Measurements from ENCODE around the gene PSMC5. TPM values are rescaled to one million over a fixed set of nuclear protein-coding genes. Genes with fewer than 3 reads are reported as not detected.

The PSMC5 gene
- polyA plus RNA-seq, 1 donor from 2014 or later: 69.5 TPM

DNA sequence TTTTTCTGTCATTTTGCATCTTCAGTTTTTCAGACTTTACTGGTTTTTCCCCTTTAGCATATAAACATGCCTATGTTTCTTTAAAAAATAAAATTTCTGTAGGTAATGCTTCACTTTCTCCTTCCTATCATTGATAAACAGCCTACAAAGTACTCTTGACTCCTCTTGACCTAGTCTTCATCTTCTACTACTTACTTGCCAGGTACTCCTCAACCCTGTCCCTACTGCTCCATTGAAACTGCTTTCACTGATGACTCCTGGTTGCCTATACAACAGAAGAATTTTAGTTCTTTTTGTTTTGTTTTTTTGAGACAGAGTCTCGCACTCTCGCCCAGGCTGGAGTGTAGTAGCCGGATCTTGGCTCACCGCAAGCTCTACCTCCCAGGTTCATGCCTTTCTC is 46.3 kb upstream of the PSMC5 start:
- Histone ChIP-seq H3K79me2 (replicated peaks; ENCODE audit: insufficient read depth, low read length) (peaks cover 77% of the 10 kb centered on the region), H3K36me3 (ENCODE audit: insufficient read depth, low read length) (no peaks in the 10 kb centered on the region), H3K9me2 (ENCODE audit: insufficient read depth, low read length) (no peaks in the 10 kb centered on the region), H4K20me1 (ENCODE audit: insufficient read depth) (peaks cover 5% of the 10 kb centered on the region), H3K9ac (ENCODE audit: low read length) (no peak overlapping the region), H2AFZ (ENCODE audit: low read depth, low read length) (no peak overlapping the region), H3F3A (ENCODE audit: insufficient read depth, low read length, poor library complexity, severe bottlenecking) (no peaks in the 10 kb centered on the region), H3K4me3 (ENCODE audit: low read length) (no peak overlapping the region), H3K4me2 (ENCODE audit: low read length) (no peak overlapping the region), H3K9me3 (ENCODE audit: low read length) (no peaks in the 10 kb centered on the region), H3K27me3 (ENCODE audit: insufficient read depth, low read depth, low read length) (no peaks in the 10 kb centered on the region), H3K27ac (ENCODE audit: low read length) (no peak overlapping the region)
- TF ChIP-seq POLR2AphosphoS5 (IDR thresholded peaks at IDR 0.05) (no peak), SMC3 (conservative IDR thresholded peaks at IDR 0.05; ENCODE audit: poor library complexity) (no peak), TAF1 (IDR thresholded peaks at IDR 0.05; ENCODE audit: low read depth) (no peak), RAD21 (conservative IDR thresholded peaks at IDR 0.05) (no peak), EP300 (conservative IDR thresholded peaks at IDR 0.05; ENCODE audit: poor library complexity, severe bottlenecking) (no peak), EZH2 (IDR thresholded peaks at IDR 0.05; ENCODE audit: borderline replicate concordance, insufficient read depth, low read length, poor library complexity, severe bottlenecking) (no peak), MXI1 (conservative IDR thresholded peaks at IDR 0.05; ENCODE audit: poor library complexity, severe bottlenecking) (no peak)
- TF ChIP-seq, protein P1, sequence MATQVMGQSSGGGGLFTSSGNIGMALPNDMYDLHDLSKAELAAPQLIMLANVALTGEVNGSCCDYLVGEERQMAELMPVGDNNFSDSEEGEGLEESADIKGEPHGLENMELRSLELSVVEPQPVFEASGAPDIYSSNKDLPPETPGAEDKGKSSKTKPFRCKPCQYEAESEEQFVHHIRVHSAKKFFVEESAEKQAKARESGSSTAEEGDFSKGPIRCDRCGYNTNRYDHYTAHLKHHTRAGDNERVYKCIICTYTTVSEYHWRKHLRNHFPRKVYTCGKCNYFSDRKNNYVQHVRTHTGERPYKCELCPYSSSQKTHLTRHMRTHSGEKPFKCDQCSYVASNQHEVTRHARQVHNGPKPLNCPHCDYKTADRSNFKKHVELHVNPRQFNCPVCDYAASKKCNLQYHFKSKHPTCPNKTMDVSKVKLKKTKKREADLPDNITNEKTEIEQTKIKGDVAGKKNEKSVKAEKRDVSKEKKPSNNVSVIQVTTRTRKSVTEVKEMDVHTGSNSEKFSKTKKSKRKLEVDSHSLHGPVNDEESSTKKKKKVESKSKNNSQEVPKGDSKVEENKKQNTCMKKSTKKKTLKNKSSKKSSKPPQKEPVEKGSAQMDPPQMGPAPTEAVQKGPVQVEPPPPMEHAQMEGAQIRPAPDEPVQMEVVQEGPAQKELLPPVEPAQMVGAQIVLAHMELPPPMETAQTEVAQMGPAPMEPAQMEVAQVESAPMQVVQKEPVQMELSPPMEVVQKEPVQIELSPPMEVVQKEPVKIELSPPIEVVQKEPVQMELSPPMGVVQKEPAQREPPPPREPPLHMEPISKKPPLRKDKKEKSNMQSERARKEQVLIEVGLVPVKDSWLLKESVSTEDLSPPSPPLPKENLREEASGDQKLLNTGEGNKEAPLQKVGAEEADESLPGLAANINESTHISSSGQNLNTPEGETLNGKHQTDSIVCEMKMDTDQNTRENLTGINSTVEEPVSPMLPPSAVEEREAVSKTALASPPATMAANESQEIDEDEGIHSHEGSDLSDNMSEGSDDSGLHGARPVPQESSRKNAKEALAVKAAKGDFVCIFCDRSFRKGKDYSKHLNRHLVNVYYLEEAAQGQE (IDR thresholded peaks at IDR 0.05; ENCODE audit: borderline replicate concordance): no peak
- TF ChIP-seq, protein P2, sequence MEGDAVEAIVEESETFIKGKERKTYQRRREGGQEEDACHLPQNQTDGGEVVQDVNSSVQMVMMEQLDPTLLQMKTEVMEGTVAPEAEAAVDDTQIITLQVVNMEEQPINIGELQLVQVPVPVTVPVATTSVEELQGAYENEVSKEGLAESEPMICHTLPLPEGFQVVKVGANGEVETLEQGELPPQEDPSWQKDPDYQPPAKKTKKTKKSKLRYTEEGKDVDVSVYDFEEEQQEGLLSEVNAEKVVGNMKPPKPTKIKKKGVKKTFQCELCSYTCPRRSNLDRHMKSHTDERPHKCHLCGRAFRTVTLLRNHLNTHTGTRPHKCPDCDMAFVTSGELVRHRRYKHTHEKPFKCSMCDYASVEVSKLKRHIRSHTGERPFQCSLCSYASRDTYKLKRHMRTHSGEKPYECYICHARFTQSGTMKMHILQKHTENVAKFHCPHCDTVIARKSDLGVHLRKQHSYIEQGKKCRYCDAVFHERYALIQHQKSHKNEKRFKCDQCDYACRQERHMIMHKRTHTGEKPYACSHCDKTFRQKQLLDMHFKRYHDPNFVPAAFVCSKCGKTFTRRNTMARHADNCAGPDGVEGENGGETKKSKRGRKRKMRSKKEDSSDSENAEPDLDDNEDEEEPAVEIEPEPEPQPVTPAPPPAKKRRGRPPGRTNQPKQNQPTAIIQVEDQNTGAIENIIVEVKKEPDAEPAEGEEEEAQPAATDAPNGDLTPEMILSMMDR (IDR thresholded peaks at IDR 0.05; ENCODE audit: poor library complexity, severe bottlenecking): no peak

DNA sequence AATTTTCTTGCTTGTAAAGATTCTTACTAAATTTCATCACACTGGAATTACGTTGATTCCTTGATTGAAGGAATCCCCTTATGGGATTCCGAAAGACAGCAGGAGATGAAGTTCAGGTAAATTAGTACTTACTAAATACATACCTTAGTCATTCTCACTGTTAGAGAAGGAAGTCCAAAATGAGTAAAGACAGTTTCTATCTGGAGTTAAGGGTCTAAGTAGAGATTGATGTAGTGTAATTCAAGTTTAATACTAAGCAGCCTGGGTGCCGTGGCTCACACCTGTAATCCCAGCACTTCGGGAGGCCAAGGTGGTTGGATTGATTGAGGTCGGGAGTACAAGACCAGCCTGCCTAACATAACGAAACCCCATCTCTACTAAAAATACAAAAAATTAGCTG is 43.7 kb upstream of the PSMC5 start:
- no peak overlapping the region for H3K4me3 ChIP-seq (ENCODE audit: low read length)
- no peaks in the 10 kb centered on the region for H3K9me2 ChIP-seq (ENCODE audit: insufficient read depth, low read length)
- H3K4me2 ChIP-seq (ENCODE audit: low read length): no peak overlapping the region
- no peaks in the 10 kb centered on the region for H3K9me3 ChIP-seq (ENCODE audit: low read length)
- H2AFZ ChIP-seq (ENCODE audit: low read depth, low read length): no peak overlapping the region
- H3K79me2 ChIP-seq (replicated peaks; ENCODE audit: insufficient read depth, low read length): peaks cover 54% of the 10 kb centered on the region
- H3K36me3 ChIP-seq (ENCODE audit: insufficient read depth, low read length): no peaks in the 10 kb centered on the region
- no peak overlapping the region for H3K9ac ChIP-seq (ENCODE audit: low read length)
- no peaks in the 10 kb centered on the region for H3K27me3 ChIP-seq (ENCODE audit: insufficient read depth, low read depth, low read length)
- no peaks in the 10 kb centered on the region for H4K20me1 ChIP-seq (ENCODE audit: insufficient read depth)
- no peaks in the 10 kb centered on the region for H3F3A ChIP-seq (ENCODE audit: insufficient read depth, low read length, poor library complexity, severe bottlenecking)
- no peak overlapping the region for H3K27ac ChIP-seq (ENCODE audit: low read length)
- TF ChIP-seq MXI1 (conservative IDR thresholded peaks at IDR 0.05; ENCODE audit: poor library complexity, severe bottlenecking) (no peak), RAD21 (conservative IDR thresholded peaks at IDR 0.05) (no peak), TAF1 (IDR thresholded peaks at IDR 0.05; ENCODE audit: low read depth) (no peak), SMC3 (conservative IDR thresholded peaks at IDR 0.05; ENCODE audit: poor library complexity) (no peak), EZH2 (IDR thresholded peaks at IDR 0.05; ENCODE audit: borderline replicate concordance, insufficient read depth, low read length, poor library complexity, severe bottlenecking) (no peak), EP300 (conservative IDR thresholded peaks at IDR 0.05; ENCODE audit: poor library complexity, severe bottlenecking) (no peak), POLR2AphosphoS5 (IDR thresholded peaks at IDR 0.05) (no peak)
- TF ChIP-seq, protein P1 (IDR thresholded peaks at IDR 0.05; ENCODE audit: borderline replicate concordance): no peak
- TF ChIP-seq, protein P2 (IDR thresholded peaks at IDR 0.05; ENCODE audit: poor library complexity, severe bottlenecking): no peak
